AG20443 (cell line): ENCODE results near the gene NIPBL.
"Not testable (repeated sequence)": the region's sequence is repeated elsewhere in the genome, so short reads cannot be mapped to it uniquely, and the experiment has no call there.

ENCODE experiments used
- DNase-seq: peaks from one replicate; pipeline ENCODE4 v3.0.0; 2012; ENCODE audit warnings: low spot score, mixed read lengths

Gene NIPBL

DNA sequence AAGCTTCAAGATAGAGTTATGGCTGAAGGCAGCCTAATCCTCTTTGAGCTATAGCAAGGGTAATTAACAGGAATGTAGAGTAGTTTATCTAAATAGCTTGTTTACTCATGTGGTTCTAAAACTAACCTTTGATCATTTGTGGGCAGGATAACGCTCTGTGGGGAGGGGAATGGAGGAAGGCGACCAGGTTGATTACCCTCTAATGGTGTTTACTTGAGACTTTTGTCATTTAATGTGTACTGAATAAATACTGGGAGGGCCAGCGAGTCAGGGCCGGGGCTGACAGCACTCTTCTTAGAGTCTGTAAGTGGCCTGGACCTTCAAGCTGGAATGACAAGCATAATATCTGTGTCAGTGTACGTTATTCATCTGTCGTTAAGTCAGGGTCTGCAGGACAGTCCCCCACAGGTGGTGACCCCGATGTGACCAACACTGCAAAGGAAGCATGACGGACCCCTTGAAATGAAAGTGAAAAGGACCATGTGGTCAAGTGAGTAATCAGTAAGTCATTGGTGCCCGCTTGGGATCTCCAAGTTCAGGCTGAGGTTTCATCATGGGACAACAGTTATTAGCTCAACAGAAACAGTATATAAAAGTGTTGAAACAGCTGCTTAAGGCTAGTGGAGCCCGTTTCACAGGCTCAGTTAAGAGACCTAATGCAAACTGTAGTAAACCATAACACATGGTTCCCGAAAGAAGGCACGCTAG, 210.1 kb downstream of the NIPBL start:
- DNase-seq = no peak

GRCh38 chr5:37088009-37088408, 211.4 kb downstream of the NIPBL start:
- no peak for DNase-seq

DNA sequence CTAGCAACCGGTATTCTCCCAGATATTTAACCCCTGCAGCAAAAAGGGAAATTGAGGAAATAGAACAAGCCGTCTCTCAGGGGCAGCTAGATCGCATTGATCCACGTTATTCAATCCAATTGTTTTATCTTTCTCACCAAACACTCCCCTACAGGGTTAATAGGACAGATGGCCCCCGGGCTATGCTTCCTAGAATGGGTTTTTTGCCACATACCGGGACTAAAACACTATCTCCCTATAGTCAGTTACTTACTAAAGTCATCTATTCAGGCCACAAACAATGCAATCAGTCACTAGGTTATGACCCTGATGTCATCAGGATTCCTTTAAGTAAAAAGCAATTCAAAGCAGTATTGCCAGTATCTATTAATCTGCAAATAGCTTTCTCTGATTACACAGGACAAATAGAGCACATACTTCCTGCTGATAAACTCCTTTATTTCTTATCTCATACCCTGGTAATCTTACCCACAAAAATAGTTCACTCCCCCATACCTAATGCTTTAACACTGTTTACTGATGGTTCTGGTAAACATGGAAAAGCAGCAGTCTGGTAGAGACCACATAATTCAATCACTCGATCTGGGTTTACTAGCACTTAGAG, 213.7 kb downstream of the NIPBL start:
- no peak for DNase-seq

DNA sequence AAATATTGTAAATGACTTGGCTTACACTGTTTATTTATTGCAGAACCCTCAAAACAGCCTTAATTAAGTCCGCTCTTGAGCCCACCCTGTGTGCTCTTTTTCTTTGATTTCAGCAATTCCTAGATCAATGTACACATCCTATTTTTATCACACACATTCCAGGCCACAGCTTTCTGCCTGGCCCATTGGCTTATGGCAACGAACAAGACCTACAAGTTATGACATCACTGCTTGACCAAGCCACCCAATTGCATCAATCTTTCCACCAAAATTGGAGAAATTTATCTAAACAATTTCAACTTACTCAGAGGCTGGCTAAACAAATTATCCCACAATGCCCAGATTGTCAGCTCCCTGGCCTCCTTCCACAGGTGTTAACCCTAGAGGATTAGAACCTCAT, 214.2 kb downstream of the NIPBL start:
- no peak for DNase-seq

DNA sequence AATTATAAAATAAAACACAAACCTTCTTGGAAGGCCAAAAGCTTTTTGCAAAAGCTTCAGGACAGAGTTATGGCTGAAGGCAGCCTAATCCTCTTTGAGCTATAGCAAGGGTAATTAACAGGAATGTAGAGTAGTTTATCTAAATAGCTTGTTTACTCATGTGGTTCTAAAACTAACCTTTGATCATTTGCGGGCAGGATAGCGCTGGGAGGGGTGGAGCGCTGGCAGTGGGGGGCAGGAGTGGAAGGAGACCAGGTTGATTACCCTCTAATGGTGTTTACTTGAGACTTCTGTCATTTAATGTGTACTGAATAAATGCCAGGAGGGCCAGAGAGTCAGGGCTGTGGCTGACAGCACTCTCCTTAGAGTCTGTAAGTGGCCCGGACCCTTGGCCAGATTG, 217.2 kb downstream of the NIPBL start:
- DNase-seq = not testable (repeated sequence)

DNA sequence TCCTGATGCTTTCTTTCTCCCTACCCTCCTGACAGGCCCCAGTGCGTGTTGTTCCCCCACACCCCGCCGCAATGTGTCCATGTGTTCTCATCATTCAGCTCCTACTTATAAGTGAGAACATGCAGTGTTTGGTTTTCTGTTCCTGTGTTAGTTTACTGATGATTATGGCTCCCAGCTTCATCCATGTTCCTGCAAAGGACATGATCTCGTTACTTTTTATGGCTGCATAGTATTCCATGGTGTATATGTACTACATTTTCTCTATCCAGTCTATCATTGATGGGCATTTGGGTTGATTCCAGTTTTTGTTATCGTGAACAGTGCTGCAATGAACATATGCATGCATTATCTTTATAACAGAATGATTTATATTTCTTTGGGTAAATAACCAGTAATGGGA, 222.7 kb downstream of the NIPBL start:
- DNase-seq = not testable (repeated sequence)

DNA sequence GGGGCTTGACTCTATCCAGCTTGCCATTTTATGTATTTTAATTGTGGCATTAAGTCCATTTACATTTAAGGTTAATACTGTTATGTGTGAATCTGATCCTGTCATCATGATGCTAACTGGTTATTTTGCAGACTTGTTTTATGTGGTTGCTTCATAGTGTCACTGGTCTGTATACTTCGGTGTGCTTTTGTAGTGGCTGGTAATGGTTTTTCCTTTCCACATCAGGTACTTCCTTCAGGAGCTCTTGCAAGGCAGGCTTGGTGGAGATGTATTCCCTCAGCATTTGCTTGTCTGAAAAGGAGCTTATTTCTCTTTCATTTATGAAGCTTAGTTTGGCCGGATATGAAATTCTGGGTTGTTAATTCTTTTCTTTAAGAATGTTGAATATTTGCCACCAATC, 226.7 kb downstream of the NIPBL start:
- DNase-seq = no peak

DNA sequence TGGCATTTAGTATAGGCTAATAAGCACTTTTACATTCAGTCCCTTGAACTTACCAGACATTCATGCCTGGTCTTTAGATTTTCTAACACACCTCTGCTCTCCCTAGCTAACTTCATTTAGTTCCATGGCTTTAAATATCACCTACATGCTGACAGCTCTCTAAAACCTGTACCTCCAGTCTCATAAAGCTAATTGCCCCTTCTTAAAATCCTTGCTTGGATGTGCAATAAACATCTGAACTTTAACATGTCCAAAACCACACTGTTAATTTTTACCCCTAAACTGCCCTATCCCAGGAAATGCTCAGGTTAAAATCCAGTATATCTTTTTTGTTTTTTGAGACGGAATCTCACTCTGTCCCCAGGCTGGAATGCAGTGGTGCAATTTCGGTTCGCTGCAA, 232.8 kb downstream of the NIPBL start:
- DNase-seq = no peak

- DNase-seq = no peak
Measured at GRCh38 chr5:37110135-37110534, 233.6 kb downstream of the NIPBL start.

- no peak for DNase-seq
Measured at GRCh38 chr5:37111426-37112382, 235.1 kb downstream of the NIPBL start.

DNA sequence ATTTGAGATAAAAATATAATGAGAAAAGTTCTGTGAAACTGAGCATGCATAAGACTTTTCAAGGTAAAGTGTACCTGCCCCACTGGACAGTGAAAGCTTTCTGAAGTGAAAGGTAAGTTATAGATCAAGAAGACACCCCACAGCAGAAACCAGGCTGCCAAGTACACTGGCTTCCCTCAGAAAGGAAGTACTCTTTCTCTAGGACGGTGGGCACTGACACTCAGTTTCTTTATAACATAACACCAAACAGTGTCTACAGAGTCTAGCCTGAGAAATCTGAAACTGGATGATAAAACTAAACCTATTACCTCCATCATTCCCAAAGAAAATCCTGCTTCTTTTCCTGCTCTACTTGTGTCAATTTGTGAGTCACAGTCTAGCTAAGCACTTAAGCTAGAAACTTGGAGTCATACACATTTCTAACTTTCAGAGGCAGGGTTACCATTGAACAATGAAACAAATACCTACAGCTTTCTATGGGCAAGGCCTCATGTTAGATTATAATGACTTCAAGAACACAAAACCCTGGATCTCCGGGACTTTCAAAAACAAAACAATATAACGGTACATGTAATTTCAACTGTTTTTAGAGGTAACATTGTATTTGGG, 235.9 kb downstream of the NIPBL start:
- no peak for DNase-seq
